ENCODE results near the gene TMEM101.
A peak's percentile ranks its signal among the peaks of the same experiment; 100 is the strongest.
"Not testable (repeated sequence)": the region's sequence is repeated elsewhere in the genome, so short reads cannot be mapped to it uniquely, and the experiment has no call there.

The TMEM101 gene

DNA sequence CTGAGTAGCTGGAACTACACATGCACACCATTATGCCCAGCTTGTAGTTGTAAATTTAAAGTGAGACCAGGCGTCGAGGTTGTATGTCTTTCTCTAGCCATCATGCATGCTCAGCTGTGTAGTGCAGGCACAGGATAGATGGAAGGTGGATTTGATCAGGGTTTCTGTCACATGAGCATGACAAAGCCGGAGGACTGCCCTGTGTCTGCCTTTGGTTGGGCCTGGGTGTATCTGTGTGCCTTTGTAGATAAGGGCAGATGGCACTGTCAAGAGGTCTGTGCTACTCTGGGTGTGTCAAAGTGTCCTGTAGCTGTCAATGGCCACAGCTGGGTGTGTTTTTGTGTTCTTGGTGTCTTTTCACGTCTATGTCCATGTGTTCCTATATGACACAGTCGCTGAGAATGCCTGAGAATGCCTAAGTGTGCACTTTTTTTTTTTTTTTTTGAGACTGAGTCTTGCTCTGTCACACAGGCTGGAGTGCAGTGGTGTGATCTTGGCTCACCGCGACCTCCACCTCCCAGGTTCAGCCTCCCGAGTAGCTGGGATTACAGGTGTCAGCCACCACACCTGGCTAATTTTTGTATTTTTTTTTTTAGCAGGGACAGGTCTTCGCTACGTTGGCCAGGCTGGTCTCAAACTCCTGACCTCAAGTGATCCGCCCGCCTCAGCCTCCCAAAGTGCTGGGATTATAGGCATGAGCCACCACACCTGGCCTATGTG, 14.5 kb downstream of the TMEM101 start:
- DNase-seq: no peak

DNA sequence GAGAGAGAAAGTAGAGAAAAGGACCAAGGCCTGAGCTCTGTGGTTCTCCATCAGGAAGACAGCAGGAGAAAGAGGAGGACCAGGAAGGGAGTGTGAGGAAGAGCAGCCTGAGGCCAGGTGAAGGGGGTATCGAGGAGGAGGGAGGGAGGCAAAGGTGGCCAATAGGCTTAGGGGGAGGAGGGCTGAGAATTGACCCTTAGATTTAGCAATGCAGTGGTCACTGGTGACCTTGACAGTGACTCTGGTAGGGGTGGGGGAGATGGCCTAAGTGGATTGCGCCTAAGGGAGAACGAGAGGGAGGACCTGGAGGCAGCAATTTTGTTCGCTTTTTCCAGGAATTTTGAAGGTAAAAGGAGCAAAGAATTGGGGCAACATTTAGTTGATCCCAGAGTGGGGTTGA, 15.7 kb downstream of the TMEM101 start:
- DNase-seq: no peak

DNA sequence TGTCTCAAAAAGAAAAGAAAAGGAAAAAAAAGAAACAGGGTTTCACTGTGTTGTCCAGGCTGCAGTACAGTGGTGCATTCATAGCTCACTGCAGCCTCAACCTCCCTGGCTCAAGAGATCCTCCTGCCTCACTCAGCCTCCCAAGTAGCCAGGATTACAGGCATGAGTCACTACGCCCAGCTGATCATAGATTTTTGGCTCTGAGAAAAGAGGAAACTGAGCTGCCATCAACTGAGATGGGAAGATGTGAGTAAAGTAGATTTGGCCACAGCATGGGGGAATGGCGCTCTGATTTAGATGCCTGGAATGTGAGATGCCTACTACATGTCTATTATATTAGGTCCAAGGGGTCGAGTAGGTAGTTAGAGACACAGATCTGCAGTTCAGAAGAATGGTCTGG, 16.2 kb downstream of the TMEM101 start:
- DNase-seq: no peak

DNA sequence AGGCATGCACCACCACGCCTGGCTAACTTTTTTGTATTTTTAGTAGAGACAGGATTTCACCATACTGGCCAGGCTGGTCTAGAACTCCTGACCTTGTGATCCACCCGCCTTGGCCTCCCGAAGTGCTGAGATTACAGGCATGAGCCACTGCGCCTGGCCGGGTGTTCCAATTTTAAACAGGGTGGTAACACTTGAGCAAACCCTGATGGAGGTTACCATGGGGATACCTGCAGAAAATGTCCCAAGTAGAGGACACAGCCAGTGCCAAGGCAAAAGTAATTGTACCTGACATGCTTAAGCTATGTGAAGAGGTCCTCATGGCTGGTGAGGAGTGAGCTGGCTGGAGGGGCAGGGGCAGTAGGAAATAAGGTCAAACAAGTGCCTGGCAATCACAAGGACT, 17.6 kb downstream of the TMEM101 start:
- DNase-seq: not testable (repeated sequence)

DNA sequence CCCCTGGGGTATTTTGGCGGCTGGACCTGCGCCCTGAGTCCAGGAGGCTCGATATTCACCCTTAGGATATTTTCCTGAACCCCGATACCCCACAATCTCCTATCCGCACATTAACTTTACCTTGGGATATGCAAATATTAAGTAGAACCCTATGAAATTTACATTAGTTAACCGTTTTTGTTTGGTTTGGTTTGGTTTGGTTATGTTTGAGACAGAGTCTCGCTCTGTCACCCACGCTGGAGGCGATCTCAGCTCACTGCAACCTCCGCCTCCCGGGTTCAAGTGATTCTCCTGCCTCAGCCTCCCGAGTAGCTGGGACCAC, 19.7 kb downstream of the TMEM101 start:
- no peak for DNase-seq

DNA sequence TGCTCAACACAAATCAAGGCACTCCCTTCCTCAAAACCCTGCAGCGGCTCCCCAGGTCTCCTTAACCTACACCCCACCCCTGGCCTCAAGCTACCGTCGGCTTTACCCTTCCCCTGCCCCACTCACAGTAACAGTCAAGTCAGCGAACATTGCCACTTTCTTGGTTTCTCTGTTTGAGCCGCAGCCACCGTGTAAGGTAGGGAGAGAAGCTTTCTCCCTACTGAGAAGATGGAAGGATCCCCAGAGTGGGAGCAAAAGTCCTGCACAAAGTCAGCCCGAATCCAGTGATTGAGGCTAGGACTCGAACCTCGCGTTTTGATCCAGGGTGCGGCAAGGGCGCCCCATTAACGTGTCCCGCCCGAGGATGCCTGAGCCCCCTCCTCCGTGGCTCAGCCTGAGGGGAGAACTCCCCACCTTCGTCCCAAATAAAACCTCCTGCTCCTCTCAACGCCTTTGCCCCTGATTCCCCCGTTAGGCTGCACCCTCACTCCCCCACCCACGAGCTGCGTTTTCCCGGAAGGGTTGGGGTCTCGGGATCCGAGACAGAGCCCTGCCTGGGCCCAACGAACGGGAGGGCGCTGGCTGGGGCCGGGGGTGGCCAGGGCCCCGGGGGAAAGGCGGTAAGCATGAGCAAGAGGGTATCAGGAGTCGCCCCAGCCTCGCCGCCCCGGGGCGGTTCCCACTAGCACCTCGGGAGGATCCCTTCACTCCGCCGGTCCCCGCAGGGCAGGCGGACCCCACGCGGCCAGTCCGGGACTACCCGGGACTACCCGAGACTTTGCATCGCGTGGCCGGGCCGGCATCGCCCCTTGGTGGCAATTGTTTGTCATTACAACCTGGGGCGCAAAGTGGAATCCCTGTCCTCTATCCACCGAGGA, 20.3 kb downstream of the TMEM101 start:
- peak; percentile 17 for DNase-seq

DNA sequence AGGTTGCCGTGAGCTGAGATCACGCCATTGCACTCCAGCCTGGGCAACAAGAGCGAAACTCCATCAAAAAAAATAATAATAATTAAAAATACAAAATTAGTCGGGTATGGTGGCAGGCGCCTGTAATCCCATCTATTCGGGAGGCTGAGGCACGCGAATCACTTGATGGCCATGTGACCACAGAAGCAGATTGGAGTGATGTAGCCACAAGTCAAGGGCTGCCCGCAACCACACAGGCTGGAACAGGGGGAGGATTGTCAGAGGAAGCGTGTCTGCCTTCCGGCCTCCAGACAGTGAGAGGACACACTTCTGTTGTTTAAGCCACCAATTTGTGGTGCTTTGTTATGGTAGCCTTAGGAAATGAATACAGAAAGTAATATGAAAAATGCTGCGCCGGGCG, 22.1 kb downstream of the TMEM101 start:
- DNase-seq: no peak

DNA sequence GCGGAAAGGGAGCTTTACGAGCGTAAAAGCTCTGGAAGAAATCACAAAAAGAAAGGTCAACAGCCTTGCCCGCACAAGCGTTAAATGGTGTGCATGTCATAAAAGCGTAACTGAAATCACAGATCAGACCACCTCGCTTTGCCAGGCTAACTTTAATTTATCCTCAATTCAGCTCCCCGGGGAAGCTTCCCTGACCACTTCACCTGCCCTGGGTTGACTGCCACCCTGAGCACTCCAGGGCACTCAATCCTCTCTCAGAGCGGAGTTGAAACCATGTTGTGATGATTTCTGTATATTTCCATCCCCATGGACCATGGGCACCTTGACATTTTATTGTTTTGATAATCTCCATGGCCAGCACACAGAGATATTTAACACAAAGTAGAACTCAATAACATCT, 26.5 kb downstream of the TMEM101 start:
- DNase-seq: no peak

DNA sequence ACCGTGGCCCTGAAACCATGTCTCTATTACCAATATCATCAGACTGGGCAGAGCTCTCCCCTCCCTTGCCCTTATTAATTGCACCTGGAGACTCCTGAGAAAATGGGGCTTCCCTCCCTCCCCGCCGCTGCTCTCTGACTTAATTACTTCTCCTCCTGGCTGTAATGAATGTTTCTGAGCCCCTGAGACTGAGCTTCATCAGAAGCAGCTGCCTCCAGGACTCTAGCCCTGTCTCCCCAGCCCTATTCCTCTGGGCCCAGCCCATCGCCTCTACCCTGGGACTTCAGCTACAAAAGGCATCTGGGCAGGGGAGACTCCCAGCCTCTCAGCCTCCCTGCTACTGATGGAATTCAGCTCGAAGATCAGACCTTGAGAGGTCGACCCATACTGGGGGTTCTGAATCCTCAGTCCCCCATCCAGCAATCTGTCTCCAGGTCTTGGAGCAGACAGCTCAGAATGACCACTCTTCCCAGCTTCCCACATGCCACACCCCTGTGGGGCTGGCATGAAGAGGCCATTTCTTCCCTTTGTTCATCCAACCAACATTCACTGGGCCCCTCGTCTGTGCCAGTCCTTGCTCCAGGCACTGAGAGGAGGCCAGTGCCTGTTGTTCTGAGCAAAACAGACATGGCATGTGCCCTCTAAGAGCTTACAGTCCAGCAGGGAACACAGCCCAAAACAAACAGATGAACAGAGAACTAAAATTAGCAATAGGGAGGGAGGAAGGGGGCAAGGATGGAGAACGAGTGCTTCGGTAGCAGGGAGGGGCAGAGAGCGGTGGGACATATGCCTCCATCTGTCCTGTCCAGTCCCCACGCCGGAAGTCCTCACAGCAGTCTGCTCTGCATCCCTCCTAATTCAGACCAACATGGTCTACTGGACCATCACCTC, 27.4 kb downstream of the TMEM101 start:
- DNase-seq: no peak

DNA sequence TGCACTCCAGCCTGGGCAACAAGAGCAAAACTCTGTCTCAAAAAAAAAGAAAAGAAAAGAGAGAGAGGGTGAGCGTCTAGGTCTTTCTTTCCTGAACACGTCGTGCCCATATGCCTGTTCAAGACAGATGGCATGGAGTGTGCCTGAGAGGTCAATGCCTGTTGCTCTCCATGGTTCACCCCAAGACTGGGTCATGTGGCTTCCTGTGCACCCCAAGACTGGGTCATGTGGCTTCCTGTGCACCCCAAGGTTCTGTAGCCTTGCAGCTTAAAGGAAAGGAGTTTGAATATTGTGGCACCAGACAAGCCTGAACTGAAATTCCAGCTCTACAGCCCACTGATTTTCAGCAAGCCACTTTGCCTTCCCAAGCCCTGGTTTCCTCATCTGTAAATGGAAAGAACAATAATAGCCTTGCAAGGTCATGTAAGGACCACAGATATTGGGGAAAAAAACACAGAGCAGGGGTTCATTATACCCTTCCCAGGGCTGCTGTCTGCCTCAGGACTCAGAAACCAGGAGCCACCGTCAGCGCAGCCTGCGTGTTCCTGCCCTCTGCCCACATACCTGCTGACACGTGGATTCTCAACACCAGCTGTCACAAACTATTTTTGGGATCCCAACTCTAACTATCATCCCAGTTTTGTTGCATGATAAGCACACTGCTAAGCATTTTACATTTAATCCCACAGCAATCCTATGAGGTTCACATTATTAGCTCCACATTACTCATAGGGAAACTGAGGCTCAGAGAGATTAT, 28.4 kb downstream of the TMEM101 start:
- no peak for DNase-seq

DNA sequence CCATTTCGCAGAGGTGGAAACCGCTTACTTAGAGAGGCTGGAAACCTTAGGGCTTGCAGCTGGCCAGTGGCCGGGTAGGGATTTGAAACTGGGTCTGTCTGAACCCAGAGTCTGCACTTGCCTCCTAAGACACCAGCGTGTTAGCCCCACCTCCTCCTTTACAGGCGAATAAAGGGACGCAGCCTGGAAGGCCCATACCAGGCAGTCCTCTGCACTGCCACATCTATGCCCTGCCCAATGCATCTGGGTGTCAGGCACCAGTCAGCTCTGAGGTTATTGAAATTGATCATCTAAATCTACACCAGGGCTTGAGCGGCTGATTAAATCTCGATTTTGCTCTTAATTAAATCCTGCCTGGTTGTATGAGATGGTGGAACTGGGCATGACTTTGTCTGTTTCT, 30.2 kb downstream of the TMEM101 start:
- no peak for DNase-seq

DNA sequence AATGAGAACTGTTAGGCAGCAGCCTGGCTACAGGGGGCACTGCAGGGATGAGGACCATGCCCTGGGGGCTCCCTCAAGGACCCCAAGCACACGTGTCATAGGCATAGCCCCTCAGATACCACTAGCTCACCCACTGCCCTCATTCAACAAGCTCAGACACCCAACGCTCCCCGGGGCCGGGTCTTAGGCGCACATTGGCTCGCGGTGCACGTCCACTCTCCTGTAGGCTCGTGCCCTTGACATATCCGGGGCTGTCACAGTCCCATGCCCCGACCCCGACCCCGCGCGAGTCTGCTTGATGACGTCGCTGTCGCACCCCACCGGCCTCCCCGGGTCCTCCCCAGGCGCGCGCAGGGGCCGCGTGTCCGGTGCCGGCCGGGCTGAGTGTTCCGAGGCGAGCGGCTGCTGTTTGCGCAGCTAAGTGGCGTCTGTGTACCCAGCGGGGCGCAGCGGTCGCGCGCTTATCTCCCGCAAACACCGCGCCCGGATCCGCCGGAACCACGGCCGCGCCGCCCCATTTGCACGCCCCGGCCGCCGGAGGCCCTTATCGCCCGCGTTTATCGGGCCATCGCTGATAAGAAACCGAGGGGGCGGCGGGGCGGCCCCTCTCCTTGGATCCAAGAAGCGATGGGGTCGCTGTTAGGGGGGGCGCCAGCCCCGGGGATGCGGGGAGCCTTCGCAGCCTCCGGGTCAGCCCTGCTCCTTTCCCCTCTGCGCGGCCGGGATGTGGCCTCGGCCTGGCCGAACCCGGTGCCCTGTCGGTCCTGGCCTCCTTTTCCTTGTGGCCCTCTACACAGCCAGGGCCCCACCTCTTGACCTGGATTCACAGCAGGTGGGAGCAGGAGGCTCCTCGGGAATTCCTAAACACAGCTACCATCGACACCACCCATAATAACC, 31.0 kb downstream of the TMEM101 start:
- DNase-seq: no peak

DNA sequence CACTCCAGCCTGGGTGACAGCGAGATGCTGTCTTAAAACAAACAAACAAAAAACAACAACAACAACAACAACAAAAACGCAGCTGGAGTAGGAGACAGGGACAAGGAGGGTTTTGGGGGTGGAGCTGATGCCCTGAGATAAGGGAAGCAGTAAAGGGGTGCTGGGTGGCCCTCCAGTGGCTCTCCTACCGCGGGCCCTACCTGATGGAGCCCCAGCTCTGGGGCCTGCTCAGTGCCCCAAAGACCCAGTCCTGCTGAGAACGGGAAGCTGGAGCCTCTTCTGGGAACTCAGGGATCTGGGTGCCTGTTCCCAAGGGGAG, 31.6 kb downstream of the TMEM101 start:
- no peak for DNase-seq

DNA sequence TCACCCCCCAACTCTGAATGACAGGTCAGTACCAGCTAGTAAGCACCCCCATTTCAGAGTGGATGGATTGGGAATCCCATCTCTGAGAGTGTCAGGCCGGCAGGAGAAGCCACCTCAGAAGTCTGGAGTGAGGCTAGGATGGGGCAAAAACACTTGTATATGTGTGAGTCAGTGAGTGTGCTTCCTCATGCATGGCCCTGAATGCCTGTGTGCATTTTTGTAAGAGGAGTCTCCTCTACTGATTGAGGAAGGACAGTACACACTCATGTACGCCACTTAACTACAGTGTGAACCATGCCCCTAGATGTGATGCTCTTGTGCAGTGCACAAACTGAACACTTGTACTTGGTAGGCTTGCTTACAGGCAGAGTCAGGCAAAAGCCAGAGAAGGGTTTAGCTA, 32.6 kb downstream of the TMEM101 start:
- DNase-seq: no peak

DNA sequence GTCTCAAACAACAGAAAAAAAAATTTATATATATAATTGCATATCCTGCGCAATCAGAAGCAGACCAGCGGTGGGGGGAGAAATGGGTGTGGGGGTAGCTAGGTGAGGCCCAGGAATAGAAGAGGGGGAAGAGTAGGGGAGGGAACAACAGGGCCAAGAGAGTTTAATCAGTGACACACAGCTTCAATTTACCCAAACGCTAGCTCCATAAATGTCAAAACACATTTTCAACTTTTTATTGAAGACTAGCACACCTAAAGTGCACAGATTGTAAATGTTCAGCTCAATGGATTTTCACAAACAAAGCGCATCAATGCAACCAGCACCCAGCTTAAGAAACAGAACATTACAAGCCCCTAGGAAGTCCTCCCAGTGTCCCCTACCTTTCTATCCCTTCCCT, 35.1 kb downstream of the TMEM101 start:
- no peak for DNase-seq

DNA sequence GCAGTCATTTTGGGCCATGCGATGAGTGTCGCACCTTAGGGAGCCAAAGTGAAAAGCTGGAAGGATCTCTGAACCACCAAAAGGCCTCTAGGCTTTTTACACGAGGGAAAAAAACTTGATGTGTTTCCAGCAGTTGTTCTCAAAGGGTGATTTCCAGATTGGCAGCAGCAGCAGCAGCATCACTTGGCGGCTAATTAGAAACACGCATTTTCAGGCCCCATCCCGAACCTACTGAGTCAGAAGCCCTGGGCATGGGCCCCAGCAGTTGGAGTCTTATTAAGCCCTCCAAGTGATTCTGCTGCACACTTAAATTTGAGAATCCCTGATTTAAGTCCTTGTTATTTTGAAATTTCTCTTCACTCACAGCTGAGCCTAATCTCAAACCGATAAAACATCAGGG, 35.8 kb downstream of the TMEM101 start:
- DNase-seq: no peak

DNA sequence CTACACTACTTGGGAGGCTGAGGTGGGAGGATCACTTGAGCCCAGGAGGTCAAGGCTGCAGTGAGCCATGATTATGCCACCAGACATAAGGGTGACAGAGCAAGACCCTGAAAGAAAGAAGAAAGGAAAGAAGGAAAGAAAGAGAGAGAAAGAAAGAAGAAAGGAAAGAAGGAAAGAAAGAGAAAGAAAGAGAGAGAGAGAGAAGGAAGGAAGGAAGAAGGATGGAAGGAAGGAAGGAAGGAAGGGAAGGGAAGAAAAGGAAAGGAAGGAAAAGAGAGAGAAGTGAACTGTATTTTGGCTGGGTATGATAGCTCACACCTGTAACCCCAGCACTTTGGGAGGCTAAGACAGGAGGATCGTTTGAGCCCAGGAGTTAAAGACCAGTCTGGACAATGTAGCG, 36.7 kb downstream of the TMEM101 start:
- no peak for DNase-seq

DNA sequence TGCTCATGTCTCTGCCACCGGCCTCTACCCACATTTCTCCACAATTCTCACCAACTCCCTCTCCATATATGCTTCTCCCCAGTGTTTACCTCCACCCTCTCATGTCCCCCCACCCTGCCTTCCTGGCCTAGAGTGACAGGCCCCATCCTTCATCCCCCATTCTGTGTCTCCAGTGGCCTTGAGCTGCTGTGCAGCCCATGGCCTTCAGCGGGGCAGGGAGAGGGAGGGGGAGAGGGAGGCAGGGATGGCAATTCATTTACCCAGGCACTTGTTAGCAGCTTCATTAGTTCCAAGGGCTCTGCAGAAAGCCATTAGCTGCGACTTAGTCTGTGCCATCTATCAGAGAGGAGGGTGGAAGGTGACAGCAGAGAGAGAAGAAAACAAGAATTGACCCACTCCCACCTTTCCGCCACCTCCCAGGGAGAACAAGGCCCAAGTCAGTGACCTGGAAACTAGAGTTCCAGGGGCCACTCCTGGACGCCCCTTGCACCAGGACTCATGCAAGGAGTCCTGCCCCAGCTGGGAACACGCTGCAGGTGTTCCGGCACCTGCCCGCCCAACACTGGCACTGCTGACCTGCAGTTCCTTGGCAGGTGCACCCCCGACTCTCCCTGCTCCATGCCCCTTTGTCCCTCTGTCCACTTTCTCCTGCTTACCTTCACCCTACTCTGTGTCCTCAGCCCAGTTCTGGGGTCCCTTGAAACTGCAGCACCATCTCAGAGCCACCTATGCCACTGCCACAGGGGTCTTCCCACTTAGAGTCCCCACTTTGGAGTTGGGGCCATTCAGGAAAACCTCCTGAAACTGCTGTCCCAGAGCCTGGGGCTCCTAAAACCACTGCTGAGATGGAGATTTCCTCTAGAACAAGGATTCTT, 37.6 kb downstream of the TMEM101 start:
- no peak for DNase-seq

DNA sequence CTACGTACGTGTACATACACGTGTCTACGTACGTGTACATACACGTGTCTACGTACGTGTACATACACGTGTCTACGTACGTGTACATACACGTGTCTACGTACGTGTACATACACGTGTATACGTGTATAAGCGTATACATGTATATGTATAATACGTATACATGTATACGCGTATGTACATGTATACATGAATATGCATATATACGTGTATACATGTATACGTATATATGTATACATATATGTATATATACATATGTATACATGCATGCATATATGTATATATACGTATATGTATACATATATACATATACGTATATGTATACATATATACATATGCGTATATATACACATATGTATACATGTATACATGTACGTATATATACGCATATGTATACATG, 38.9 kb downstream of the TMEM101 start:
- no peak for DNase-seq

DNA sequence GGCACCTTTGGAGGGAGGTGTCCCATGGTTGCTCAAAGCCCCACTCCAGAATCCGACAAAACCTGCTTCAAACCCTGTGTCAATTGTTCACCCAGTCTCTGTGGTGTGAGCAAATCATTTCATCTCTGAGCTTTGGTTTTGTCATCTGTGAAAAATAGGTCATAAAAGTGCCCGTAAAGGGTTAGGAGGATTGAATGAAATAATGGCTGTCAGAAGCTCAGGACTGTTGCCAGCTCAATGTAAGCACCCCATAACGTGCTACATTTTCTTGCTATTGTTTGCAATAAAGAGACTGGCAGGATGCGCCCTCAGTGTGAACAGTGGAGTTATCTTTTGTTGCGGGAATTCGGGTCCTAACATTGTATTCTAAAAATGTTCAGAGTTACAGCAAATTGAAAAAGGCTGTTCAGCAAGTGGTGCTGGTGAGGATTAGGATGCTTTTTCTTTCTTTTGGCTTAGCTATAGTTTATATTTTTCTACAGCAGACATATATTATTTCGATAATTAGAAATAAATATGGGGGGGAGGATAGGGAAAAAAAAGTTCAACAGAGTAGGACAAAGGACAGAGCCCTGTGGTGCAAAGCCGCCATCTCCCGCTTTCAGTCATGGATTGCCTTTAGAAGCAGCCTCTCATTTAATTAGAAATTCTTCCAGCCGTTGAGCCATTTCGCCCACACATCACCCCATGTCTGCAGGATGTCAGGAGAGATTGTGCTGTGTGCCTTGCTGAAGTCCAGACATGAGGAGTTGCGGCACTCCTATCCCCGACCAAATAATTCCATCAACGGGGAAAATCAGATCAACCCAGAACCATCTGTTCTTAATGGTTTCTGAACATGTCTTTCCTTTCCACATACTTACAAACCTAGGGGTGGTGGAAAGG, 40.1 kb downstream of the TMEM101 start:
- no peak for DNase-seq

All from DMS153 (cell line).